Gastrocnemius medialis (tissue), 4 donors: ENCODE measurements around the gene UBL5. TPM values are rescaled to one million over a fixed set of nuclear protein-coding genes. Genes with fewer than 3 reads are reported as not detected.

ENCODE experiments used
- ATAC-seq, 2 donors: fragments of 150-250 bp; one replicate each; pipeline ENCODE4 v1.9.1; 2016
- DNase-seq, 2 donors: peaks; one replicate each; pipeline ENCODE4 v3.0.0-alpha.2; 2019
- H3K27ac ChIP-seq, 4 donors: fragments of 200-600 bp; sonication (generic); 1 replicate in 1 of 4; 2 replicates in 3 of 4; pipeline ENCODE4 v1.5.1; 2016 to 2018; ENCODE audit warnings: mild to moderate bottlenecking in 2 of 4, moderate library complexity in 1 of 4
- H3K27me3 ChIP-seq, 3 donors: fragments of 200-600 bp; sonication (generic) in 2 of 3; 1 replicate in 1 of 3; 2 replicates in 2 of 3; pipeline versions ENCODE4 v1.5.1 to v1.6.0; 2016 to 2019; ENCODE audit warnings: mild to moderate bottlenecking in 1 of 3, moderate library complexity in 1 of 3
- H3K36me3 ChIP-seq, 2 donors: fragments of 200-600 bp; sonication (generic) in 1 of 2; one replicate each; pipeline ENCODE4 v1.5.1; 2017 to 2018
- H3K4me1 ChIP-seq, 2 donors: fragments of 200-600 bp; sonication (generic) in 1 of 2; one replicate each; pipeline ENCODE4 v1.5.1; 2016 to 2017; ENCODE audit warnings: mild to moderate bottlenecking in 2 of 2
- H3K4me3 ChIP-seq, 4 donors: fragments of 200-600 bp; sonication (generic) in 3 of 4; 1 replicate in 1 of 4; 2 replicates in 3 of 4; pipeline ENCODE4 v1.5.1; 2016 to 2019; ENCODE audit warnings: mild to moderate bottlenecking in 2 of 4
- H3K9me3 ChIP-seq, 3 donors: fragments of 200-600 bp; sonication (generic) in 2 of 3; 1 replicate in 1 of 3; 2 replicates in 2 of 3; pipeline ENCODE4 v1.5.1; 2016 to 2019
- POLR2A ChIP-seq, 2 donors: fragments of 450-650 bp; IDR thresholded peaks; one replicate each; pipeline ENCODE4 v1.6.1; 2017; ENCODE audit warnings: antibody characterized with exemption in 2 of 2, mild to moderate bottlenecking in 2 of 2, moderate library complexity in 2 of 2
- in situ Hi-C, 4 donors: fragments of 200-750 bp; cut with MboI; loops; one replicate each; pipeline versions ENCODE4 v1.15.0 to v1.8.0; 2017; ENCODE audit warnings: low sequenced_read_pairs in 4 of 4
- intact Hi-C: fragments of 100-400 bp; cut with DNase I; formaldehyde crosslinking; loops from one replicate; pipeline ENCODE4 v1.15.1; 2023; ENCODE audit warnings: low total_unique reads
- total RNA-seq, 4 donors: library from RNA; depleted of rRNA; stranded (reverse); fragments of >200 nt; gene quantifications; one replicate each; pipeline versions ENCODE4 v1.1.0 to v1.2.3, GENCODE V29; 2016
- TF ChIP-seq, protein P1 (sequence below), 5 experiments: fragments of 450-650 bp in 3 of 5; fragments of 200-600 bp in 2 of 5; sonication (generic) in 2 of 5; IDR thresholded peaks in 4 of 5; conservative IDR thresholded peaks in 1 of 5; 1 replicate in 4 of 5; 2 replicates in 1 of 5; pipeline ENCODE4 v1.5.1; 2016 to 2019; ENCODE audit warnings: antibody characterized with exemption in 5 of 5, mild to moderate bottlenecking in 3 of 5, moderate library complexity in 3 of 5

The UBL5 gene
- total RNA-seq, 4 donors from 2014 or later = 388 to 612 (median 544) TPM

DNA sequence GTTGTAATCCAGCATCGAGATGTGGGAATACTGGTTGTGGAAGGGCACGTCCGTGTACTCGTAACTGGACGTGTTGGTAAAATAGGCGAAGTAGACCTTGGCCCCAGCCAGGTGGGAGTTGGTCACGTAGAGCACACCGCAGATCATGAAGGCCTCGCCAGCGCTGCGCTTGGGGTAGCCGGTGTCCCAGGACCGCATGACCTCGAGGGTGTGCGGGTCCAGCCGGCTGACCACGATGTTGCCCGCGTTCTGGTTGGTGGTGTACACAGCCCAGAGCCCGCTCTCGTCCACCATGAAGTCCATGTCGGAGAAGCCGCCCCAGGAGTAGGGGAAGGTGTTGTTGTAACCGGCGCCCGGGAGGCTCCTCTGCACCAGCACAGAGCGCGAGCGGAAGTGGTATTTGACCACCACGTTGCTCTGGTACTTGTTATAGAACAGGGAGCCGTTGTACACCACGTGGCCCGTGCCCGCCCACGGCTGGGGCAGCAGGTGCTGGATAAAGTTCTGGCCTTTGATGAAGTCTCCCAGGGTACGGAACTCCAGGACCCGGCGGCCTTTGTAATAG lies 26.6 kb downstream of the UBL5 start:
- in situ Hi-C loops = no loop called here
- H3K27ac ChIP-seq = no peak overlapping the region
- DNase-seq = no peak
- TF ChIP-seq, protein P1, sequence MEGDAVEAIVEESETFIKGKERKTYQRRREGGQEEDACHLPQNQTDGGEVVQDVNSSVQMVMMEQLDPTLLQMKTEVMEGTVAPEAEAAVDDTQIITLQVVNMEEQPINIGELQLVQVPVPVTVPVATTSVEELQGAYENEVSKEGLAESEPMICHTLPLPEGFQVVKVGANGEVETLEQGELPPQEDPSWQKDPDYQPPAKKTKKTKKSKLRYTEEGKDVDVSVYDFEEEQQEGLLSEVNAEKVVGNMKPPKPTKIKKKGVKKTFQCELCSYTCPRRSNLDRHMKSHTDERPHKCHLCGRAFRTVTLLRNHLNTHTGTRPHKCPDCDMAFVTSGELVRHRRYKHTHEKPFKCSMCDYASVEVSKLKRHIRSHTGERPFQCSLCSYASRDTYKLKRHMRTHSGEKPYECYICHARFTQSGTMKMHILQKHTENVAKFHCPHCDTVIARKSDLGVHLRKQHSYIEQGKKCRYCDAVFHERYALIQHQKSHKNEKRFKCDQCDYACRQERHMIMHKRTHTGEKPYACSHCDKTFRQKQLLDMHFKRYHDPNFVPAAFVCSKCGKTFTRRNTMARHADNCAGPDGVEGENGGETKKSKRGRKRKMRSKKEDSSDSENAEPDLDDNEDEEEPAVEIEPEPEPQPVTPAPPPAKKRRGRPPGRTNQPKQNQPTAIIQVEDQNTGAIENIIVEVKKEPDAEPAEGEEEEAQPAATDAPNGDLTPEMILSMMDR (IDR thresholded peaks at IDR 0.05 in 4 of 5, conservative IDR thresholded peaks at IDR 0.05 in 1 of 5) = no peak
- no peak for TF ChIP-seq POLR2A (IDR thresholded peaks at IDR 0.05)
- H3K4me1 ChIP-seq = no peaks in the 10 kb centered on the region
- H3K4me3 ChIP-seq = no peak overlapping the region
- no peaks in the 10 kb centered on the region for H3K27me3 ChIP-seq
- no peaks in the 10 kb centered on the region for H3K36me3 ChIP-seq
- intact Hi-C loops = no loop called here
- no peak for ATAC-seq
- H3K9me3 ChIP-seq = no peaks in the 10 kb centered on the region

DNA sequence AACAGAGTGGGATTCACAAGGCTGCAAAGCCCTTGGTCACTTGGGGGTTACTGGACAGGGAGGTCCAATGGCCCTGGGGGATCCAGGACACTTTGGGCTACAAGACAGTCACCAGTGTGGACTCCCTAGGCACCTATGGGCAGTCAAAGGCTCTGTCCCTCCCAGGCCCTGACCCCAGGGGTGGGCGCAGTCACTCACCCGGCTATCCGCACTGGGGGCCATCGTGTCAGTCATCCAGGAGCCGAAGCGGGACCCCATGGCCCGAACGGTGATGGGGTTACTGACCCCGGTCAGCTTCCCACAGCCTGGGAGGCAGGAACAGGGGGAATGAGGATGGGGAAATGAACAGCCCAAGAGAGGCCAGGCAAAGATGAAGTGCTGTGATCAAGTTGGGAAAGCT lies 28.9 kb downstream of the UBL5 start:
- DNase-seq (no peak), ATAC-seq (no peak)
- H3K36me3 ChIP-seq = no peaks in the 10 kb centered on the region
- H3K4me1 ChIP-seq = no peaks in the 10 kb centered on the region
- no peak for TF ChIP-seq POLR2A (IDR thresholded peaks at IDR 0.05)
- H3K9me3 ChIP-seq = no peaks in the 10 kb centered on the region
- in situ Hi-C loops (no loop called here), intact Hi-C loops (no loop called here)
- H3K27me3 ChIP-seq = no peaks in the 10 kb centered on the region
- H3K4me3 ChIP-seq = no peak overlapping the region
- no peak overlapping the region for H3K27ac ChIP-seq

DNA sequence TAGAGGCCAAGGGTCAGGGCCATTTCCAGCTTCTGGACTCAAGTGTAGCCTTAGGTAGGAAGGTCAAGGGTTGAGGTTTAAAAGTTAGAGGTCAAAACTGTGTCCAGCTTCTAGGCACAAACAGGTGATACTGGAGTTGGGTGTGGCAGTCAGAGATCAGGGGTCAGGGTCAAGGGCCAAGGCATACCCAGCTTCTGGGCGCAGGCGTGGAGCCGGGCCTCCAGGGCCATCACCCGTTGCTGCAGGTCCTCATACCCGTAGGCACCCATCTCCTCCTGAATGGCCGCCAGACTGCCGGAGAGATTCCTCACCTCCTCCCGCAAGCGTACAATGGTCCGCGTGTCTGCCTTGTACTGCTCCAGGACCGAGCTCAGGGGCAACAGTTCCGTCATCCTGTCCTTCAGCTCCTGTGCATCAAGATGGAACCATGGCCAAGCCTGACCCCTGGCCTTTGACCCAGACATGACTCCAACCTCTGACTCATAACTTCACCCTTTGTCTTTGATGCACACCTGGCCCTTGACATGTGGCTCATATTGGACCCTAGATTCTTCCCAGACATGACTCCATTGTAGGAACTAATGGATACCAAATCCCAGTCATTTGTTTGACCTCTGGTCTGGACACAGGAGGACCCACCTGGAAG lies 29.5 kb downstream of the UBL5 start:
- no peak for ATAC-seq
- in situ Hi-C loops (no loop called here), intact Hi-C loops (no loop called here)
- Histone ChIP-seq H3K9me3 (no peaks in the 10 kb centered on the region), H3K36me3 (no peaks in the 10 kb centered on the region), H3K27me3 (no peaks in the 10 kb centered on the region), H3K4me3 (no peak overlapping the region), H3K27ac (no peak overlapping the region), H3K4me1 (no peaks in the 10 kb centered on the region)
- TF ChIP-seq, protein P1 (IDR thresholded peaks at IDR 0.05 in 4 of 5, conservative IDR thresholded peaks at IDR 0.05 in 1 of 5) = no peak
- TF ChIP-seq POLR2A (IDR thresholded peaks at IDR 0.05) = no peak
- DNase-seq = no peak

DNA sequence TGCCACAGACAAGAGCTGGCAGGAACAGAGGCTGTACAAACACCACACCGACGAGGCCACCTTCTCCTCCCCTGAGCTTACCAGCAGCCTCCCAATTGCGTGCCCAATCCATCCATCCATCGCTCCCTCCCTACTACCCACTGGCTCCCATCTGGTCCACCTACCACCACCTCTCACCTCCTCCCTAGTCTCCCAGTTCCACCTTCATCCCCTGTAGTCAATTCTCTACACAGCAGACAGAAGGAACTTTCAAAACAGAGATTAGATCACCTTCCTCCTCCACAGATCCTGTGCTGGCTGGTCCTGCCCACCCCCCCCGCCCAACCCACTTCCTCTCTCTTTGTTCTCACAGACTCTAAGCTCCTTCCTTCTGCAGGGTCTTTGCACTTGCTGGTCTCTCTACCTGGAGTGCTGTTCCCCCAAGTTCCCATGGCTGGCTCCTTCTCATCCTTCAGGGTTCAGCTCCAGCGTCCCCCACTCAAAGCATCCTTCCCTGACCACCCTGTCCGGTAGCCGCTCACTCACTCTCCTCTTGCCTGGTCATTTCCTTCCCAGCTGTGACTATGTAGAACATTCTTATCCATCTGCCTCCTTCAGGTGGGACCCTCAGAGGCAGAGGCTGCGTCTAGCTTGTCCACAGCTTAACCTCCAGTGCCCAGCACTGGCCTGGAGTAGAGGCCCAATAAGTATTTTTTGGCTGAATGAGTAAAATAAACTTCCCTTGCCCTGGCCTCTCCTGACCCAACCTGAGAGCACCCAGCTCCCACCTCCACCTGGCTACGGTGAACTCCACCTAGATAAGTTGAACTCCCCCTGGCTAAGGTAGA lies 30.4 kb downstream of the UBL5 start:
- intact Hi-C loops = no loop called here
- no peak for DNase-seq
- ATAC-seq = no peak
- Histone ChIP-seq H3K4me3 (no peak overlapping the region), H3K36me3 (no peaks in the 10 kb centered on the region), H3K27me3 (no peaks in the 10 kb centered on the region), H3K4me1 (no peaks in the 10 kb centered on the region), H3K27ac (no peak overlapping the region), H3K9me3 (no peaks in the 10 kb centered on the region)
- TF ChIP-seq POLR2A (IDR thresholded peaks at IDR 0.05) = no peak
- in situ Hi-C loops = no loop called here

DNA sequence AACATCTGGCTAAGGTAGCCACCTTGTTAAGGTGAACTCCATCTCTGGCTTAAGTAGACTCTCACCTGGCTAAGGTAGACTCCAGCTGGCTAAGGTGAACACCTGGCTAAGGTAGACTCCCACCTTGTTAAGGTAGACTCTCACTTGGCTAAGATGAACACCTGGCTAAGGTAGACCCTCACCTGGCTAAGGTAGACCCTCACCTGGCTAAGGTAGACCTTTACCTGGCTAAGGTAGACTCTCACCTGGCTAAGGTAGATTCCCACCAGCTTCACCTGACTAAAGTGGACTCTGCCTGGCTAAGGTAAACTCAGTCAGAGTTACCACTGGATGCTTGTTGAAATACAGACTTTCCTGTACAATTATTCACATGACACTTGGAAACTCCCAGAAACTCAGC lies 31.0 kb downstream of the UBL5 start:
- H3K27ac ChIP-seq = no peak overlapping the region
- TF ChIP-seq POLR2A (IDR thresholded peaks at IDR 0.05) = no peak
- TF ChIP-seq, protein P1 (IDR thresholded peaks at IDR 0.05 in 4 of 5, conservative IDR thresholded peaks at IDR 0.05 in 1 of 5) = no peak
- no peaks in the 10 kb centered on the region for H3K4me1 ChIP-seq
- intact Hi-C loops = no loop called here
- DNase-seq = no peak
- no peak for ATAC-seq
- H3K36me3 ChIP-seq = no peaks in the 10 kb centered on the region
- no peaks in the 10 kb centered on the region for H3K9me3 ChIP-seq
- in situ Hi-C loops = no loop called here
- no peak overlapping the region for H3K4me3 ChIP-seq
- no peaks in the 10 kb centered on the region for H3K27me3 ChIP-seq
